ENCODE measurements around the gene DRC7. TPM values are rescaled to one million over a fixed set of nuclear protein-coding genes. Genes with fewer than 3 reads are reported as not detected.
A peak's percentile ranks its signal among the peaks of the same experiment; 100 is the strongest.

The DRC7 gene
- total and polyA plus RNA-seq, 8 donors = 0.28 to 2.4 (median 0.76) TPM

DNA sequence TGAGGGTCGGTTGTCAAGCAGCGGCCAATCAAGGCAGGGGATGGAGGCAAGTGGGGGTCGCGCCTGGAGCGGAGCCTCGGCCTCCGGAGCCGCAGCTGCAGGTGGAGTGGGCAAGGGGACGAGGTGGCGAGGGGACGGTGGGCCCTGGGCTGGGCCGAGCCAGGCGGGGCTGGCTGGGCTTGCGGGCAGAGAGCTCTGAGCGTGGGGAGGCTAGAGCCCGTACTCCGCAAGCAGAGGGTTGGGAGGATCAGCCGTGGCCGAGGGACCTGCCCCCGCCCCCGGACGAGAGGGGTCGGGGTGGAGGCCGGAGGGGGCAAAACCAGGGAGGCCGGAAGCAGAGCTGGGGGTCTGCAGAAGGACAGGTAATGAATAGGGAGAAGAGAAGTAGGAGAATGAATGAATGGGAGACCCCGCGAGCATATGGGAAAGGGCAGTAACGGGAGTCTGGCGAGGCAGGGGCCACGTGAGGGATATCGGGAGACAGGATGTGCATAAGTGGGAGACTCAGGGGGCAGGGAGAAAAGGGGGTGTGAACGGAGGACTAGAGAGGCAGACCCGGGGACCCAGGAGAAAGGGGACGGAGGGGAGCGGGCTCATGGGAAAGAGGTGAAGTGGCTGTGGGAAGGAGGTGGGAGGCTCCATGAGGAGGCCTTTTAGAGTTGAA lies 41.3 kb downstream of the DRC7 start, which contains the start of gene KATNB1:
TSS of gene KATNB1 (plus strand) at position 16 of the 664 bp plus-strand sequence. CDS start 1,474 bp downstream, outside the sequence.
- TF ChIP-seq, protein P1, sequence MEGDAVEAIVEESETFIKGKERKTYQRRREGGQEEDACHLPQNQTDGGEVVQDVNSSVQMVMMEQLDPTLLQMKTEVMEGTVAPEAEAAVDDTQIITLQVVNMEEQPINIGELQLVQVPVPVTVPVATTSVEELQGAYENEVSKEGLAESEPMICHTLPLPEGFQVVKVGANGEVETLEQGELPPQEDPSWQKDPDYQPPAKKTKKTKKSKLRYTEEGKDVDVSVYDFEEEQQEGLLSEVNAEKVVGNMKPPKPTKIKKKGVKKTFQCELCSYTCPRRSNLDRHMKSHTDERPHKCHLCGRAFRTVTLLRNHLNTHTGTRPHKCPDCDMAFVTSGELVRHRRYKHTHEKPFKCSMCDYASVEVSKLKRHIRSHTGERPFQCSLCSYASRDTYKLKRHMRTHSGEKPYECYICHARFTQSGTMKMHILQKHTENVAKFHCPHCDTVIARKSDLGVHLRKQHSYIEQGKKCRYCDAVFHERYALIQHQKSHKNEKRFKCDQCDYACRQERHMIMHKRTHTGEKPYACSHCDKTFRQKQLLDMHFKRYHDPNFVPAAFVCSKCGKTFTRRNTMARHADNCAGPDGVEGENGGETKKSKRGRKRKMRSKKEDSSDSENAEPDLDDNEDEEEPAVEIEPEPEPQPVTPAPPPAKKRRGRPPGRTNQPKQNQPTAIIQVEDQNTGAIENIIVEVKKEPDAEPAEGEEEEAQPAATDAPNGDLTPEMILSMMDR (IDR thresholded peaks at IDR 0.05) = no peak

DNA sequence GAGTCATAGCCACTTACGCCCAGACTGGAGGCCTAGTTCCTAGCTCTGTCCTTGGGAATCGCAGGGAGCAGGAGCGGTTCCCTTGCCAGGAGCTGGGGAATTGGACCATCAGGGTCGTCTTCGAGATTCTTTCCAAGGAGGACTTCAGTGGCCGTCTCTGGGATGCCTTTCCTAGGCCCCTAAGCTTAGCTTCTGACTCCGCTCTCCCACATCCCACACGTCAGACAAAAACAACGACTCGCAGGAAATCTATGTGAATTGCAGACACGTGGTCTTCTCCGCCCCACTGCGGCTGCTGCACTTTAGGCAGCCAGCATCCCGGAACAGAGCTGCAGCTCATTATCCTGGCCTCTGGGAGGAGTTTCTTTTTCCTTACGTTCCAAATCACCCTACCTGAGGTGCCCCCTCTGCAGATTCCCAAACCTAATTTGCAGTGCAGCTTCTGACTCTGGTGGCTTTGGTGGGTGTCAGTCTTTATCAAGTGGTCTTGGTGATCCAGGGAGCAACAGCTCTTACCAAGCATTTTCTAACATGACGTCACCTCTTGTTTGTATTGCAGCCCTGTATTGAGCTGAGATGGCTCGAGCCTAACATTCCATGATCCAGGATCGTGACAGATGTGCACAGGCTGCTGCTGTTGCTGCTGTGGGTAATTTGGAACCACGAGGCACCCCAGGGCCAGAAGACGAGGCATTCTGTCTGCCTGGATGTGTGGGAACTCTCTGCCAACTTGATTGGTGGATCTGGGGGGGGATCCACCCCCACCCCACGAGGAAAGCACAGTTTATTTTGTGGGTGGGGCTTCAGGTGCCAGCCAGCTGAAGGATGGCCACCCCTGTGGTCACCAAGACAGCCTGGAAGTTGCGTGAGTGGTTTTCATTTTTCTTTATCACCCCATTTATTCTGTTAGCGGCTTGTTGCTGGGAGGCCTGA lies 42.1 kb downstream of the DRC7 start:
- Histone ChIP-seq H3K4me3 (peak overlapping the region in 3 of 4 donors; percentile 53 to 98 (median 81)), H3K9me3 (no peaks in the 10 kb centered on the region), H3K4me1 (peaks cover 0 to 14% (median 2%) of the 10 kb centered on the region in 3 donors), H3K36me3 (no peaks in the 10 kb centered on the region), H3K27me3 (no peaks in the 10 kb centered on the region), H3K27ac (peak overlapping the region; percentile 36 to 72 (median 59))
- FAIRE-seq (no peak), ATAC-seq (peak in 3 of 4 donors; percentile 3 to 32 (median 8)), DNase-seq (peak in 5 of 6 donors; percentile 29 to 57 (median 35))
- intact Hi-C loops (cut with DNase I) = no loop called here
- WGBS, 2 donors = 14 to 15% methylated on average over 23 of the region's 23 CpGs
- TF ChIP-seq, protein P1 (IDR thresholded peaks at IDR 0.05) = no peak

More for the DNA sequence above, 41.3 kb downstream of the DRC7 start, which contains the start of gene KATNB1:
- FAIRE-seq (no peak), ATAC-seq (peak; percentile 30 to 49 (median 40)), DNase-seq (peak in 2 of 6 donors; percentile 49 to 55)
- 0 to 1% methylated on average over 35 of the region's 35 CpGs for WGBS, 2 donors
- Histone ChIP-seq H3K27me3 (no peaks in the 10 kb centered on the region), H3K27ac (peak within 1 kb of the TSS; percentile 61 to 85 (median 75)), H3K4me1 (peaks cover 0 to 14% (median 2%) of the 10 kb centered on the region in 3 donors), H3K9me3 (no peaks in the 10 kb centered on the region), H3K4me3 (peak within 1 kb of the TSS; percentile 53 to 98 (median 94)), H3K36me3 (no peaks in the 10 kb centered on the region)
- intact Hi-C loops (cut with DNase I) = no loop called here

DNA sequence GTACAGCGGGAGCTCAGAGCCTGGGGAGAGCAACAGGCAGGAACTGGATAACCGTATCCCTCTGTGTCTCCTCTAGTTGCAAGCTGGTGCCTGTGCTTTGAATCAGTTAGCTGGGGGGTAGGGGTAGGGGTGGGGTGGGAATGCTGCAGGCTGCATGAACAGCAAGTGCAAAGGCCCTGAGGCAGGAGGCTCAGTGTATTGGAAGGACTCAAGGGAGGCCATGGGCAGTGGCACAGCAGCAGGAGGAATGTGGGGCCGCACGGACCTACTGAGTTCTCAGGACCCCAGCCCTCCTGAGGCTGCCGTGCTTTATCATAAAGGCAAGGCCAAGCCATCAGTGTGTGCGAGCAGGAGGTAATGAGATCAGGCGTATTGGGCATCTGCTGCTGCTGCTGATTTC lies 44.2 kb downstream of the DRC7 start:
- FAIRE-seq (no peak), DNase-seq (no peak), ATAC-seq (no peak)
- Histone ChIP-seq H3K36me3 (peaks cover 0 to 3% (median 0%) of the 10 kb centered on the region in 3 donors), H3K9me3 (no peaks in the 10 kb centered on the region), H3K4me1 (peaks cover 0 to 14% (median 2%) of the 10 kb centered on the region in 3 donors), H3K27me3 (no peaks in the 10 kb centered on the region), H3K27ac (no peak overlapping the region), H3K4me3 (no peak overlapping the region)
- 92 to 95% methylated on average over 7 of the region's 7 CpGs for WGBS, 2 donors
- intact Hi-C loops (cut with DNase I) = no loop called here
- TF ChIP-seq, protein P1 (IDR thresholded peaks at IDR 0.05) = no peak

DNA sequence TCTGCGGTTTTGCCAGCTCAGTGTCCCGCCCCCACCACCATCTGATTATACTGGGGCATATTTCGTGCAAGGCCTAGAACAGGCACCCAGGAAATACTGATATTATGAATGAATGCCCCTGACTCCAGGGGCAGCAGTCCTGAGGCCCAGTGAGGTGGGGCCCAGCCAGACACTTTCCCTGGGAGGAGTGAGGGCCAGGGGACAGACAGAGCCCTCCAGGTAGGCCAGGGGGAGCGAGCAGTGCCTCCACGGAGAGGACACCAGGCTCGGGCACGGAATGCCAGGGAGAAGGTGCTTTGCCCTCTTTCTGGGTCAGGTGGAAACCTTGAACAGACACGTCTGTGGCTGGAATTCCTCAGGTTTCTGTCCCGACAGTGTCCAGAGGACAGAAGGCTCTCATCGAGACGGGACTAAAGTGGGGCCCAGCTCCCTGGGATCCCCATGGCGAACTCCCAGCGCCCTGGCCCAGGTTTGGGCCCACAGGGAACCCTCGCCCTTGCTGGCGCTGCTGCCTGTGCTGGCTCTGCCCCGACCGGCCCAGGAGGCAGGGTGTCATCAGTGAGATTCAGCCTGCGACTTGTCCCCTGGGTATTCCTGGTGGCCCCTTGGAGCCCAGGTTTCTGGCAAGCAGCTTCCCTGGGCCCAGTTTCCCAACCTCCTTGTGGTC lies 45.3 kb downstream of the DRC7 start:
- FAIRE-seq = no peak
- 92 to 94% methylated on average over 18 of the region's 18 CpGs for WGBS, 2 donors

More for the DNA sequence above, 45.3 kb downstream of the DRC7 start:
- TF ChIP-seq, protein P1 (IDR thresholded peaks at IDR 0.05) = no peak
- H3K9me3 ChIP-seq = no peaks in the 10 kb centered on the region
- H3K4me1 ChIP-seq = peaks cover 0 to 11% (median 0%) of the 10 kb centered on the region in 3 donors
- no peak for ATAC-seq
- intact Hi-C loops (cut with DNase I) = no loop called here
- no peak overlapping the region for H3K27ac ChIP-seq
- peak in 2 of 6 donors; percentile 52 to 59 for DNase-seq
- H3K36me3 ChIP-seq = peaks cover 0 to 3% (median 0%) of the 10 kb centered on the region in 3 donors
- H3K4me3 ChIP-seq = no peak overlapping the region
- H3K27me3 ChIP-seq = no peaks in the 10 kb centered on the region

All from pancreas (tissue), 10 donors.